Tongue (tissue), 2 donors: ENCODE data around the gene ARHGAP28. TPM values are rescaled to one million over a fixed set of nuclear protein-coding genes. Genes with fewer than 3 reads are reported as not detected.
"Not testable (repeated sequence)": the region's sequence is repeated elsewhere in the genome, so short reads cannot be mapped to it uniquely, and the experiment has no call there.

ENCODE experiments used
- DNase-seq: peaks from one replicate; pipeline ENCODE4 v3.0.0-alpha.2; 2015
- total RNA-seq: library from RNA; depleted of rRNA; stranded (reverse); fragments of >200 nt; gene quantifications from one replicate; pipeline ENCODE4 v1.2.3, GENCODE V29; 2014

ARHGAP28 gene
- total RNA-seq, 1 donor from 2014 or later = 26.0 TPM

GRCh38 chr18:6929370-6930102, 200.0 kb downstream of the ARHGAP28 start:
- no peak for DNase-seq

- no peak for DNase-seq
These were observed 205.3 kb downstream of the ARHGAP28 start for GRCh38 chr18:6934859-6935258.

GRCh38 chr18:6938003-6938402, 208.5 kb downstream of the ARHGAP28 start:
- no peak for DNase-seq

- not testable (repeated sequence) for DNase-seq
These were observed 208.9 kb downstream of the ARHGAP28 start for GRCh38 chr18:6938403-6938802.

GRCh38 chr18:6939972-6940371, 210.5 kb downstream of the ARHGAP28 start:
- peak; percentile 51 for DNase-seq

- no peak for DNase-seq
These were observed 210.9 kb downstream of the ARHGAP28 start for GRCh38 chr18:6940451-6940850.

- DNase-seq = peak; percentile 39
These were observed 212.5 kb downstream of the ARHGAP28 start for GRCh38 chr18:6941996-6942395.

- no peak for DNase-seq
These were observed 213.2 kb downstream of the ARHGAP28 start for GRCh38 chr18:6942742-6943141.

GRCh38 chr18:6943143-6943542, 213.6 kb downstream of the ARHGAP28 start:
- DNase-seq = no peak

GRCh38 chr18:6947338-6948030, 218.0 kb downstream of the ARHGAP28 start:
- DNase-seq = no peak

GRCh38 chr18:6948281-6949055, 219.0 kb downstream of the ARHGAP28 start:
- peak; percentile 15 for DNase-seq

- DNase-seq = no peak
These were observed 220.5 kb downstream of the ARHGAP28 start for GRCh38 chr18:6949800-6950586.

- no peak for DNase-seq
These were observed 221.1 kb downstream of the ARHGAP28 start for GRCh38 chr18:6950641-6951040.

GRCh38 chr18:6951336-6952090, 222.0 kb downstream of the ARHGAP28 start:
- DNase-seq = no peak

GRCh38 chr18:6954501-6954900, 225.0 kb downstream of the ARHGAP28 start:
- no peak for DNase-seq

GRCh38 chr18:6955304-6955703, 225.8 kb downstream of the ARHGAP28 start:
- DNase-seq = no peak

GRCh38 chr18:6956495-6956894, 227.0 kb downstream of the ARHGAP28 start:
- no peak for DNase-seq

GRCh38 chr18:6956999-6957398, 227.5 kb downstream of the ARHGAP28 start:
- no peak for DNase-seq

- DNase-seq = no peak
These were observed 229.6 kb downstream of the ARHGAP28 start for GRCh38 chr18:6959110-6959509.

GRCh38 chr18:6960124-6960523, 230.6 kb downstream of the ARHGAP28 start:
- no peak for DNase-seq

GRCh38 chr18:6960656-6961055, 231.1 kb downstream of the ARHGAP28 start:
- no peak for DNase-seq
